PC-3 (cell line): Measurements from ENCODE around the gene ADAM21.

Experiments used
- CTCF ChIP-seq: fragments of 300-600 bp; sonication (generic); conservative IDR thresholded peaks from 2 replicates; pipeline ENCODE4 v1.5.1; 2017; ENCODE audit warnings: antibody characterized with exemption, low read depth, mild to moderate bottlenecking, low read length
- EZH2 ChIP-seq: fragments of 300-600 bp; sonication (generic); IDR thresholded peaks from one replicate; pipeline ENCODE4 v1.6.1; 2017; ENCODE audit warnings: antibody characterized with exemption, mild to moderate bottlenecking, low read length; ENCODE audit not compliant: unreplicated experiment
- EZH2phosphoT487 ChIP-seq: fragments of 300-600 bp; sonication (generic); IDR thresholded peaks from 2 replicates; pipeline ENCODE4 v1.6.1; 2018; ENCODE audit warnings: mild to moderate bottlenecking, antibody characterized with exemption, low read length, borderline replicate concordance

GRCh38 chr14:70407621-70408020 lies 44.4 kb upstream of the ADAM21 start:
- TF ChIP-seq CTCF (no peak), EZH2 (no peak), EZH2phosphoT487 (no peak)
